Activated naive CD4-positive, alpha-beta T cell treated with anti-CD3 and anti-CD28 coated beads for 36 hours (primary cell): Measurements from ENCODE around the gene PLD5. TPM values are rescaled to one million over a fixed set of nuclear protein-coding genes. Genes with fewer than 3 reads are reported as not detected.
"Not testable (repeated sequence)": the region's sequence is repeated elsewhere in the genome, so short reads cannot be mapped to it uniquely, and the experiment has no call there.

Experiments
- CTCF ChIA-PET: fragments of 350-600 bp; sonication (Branson Sonifier 250); formaldehyde crosslinking; loops from one replicate; lab custom pipeline; 2021; ENCODE audit warnings: antibody characterized with exemption; lab: Charles Lee
- DNase-seq: peaks from one replicate; pipeline ENCODE4 v3.0.0-alpha.2; 2020
- H3K27ac Mint-ChIP-seq: one replicate; pipeline ENCODE4 v1.8.0; 2021; ENCODE audit warnings: mild to moderate bottlenecking, mixed read lengths
- H3K27me3 Mint-ChIP-seq: one replicate; pipeline ENCODE4 v1.8.0; 2021; ENCODE audit warnings: low read depth, mixed read lengths
- H3K36me3 Mint-ChIP-seq: one replicate; pipeline ENCODE4 v1.8.0; 2021; ENCODE audit warnings: low read depth, mixed read lengths
- H3K4me1 Mint-ChIP-seq: one replicate; pipeline ENCODE4 v1.8.0; 2021; ENCODE audit warnings: low read depth, mixed read lengths
- H3K4me3 Mint-ChIP-seq: one replicate; pipeline ENCODE4 v1.8.0; 2021; ENCODE audit warnings: mild to moderate bottlenecking, moderate library complexity, mixed read lengths
- H3K9me3 Mint-ChIP-seq: one replicate; pipeline ENCODE4 v1.8.0; 2021; ENCODE audit warnings: mixed read lengths
- intact Hi-C: fragments of 100-400 bp; cut with micrococcal nuclease; formaldehyde crosslinking; loops from one replicate; pipeline ENCODE4 v1.15.1; 2023
- total RNA-seq, 2 experiments: library from RNA; stranded (reverse); gene quantifications; one replicate each; pipeline ENCODE4 v1.2.3, GENCODE V29; 2021

Gene PLD5
- total RNA-seq, 2 experiments from 2014 or later = not detected

GRCh38 chr1:242212961-242213360 lies 311.5 kb downstream of the PLD5 start:
- H3K27ac Mint-ChIP-seq, intact Hi-C loops, DNase-seq, H3K9me3 Mint-ChIP-seq, H3K36me3 Mint-ChIP-seq, CTCF ChIA-PET, H3K4me3 Mint-ChIP-seq, H3K4me1 Mint-ChIP-seq: not testable (repeated sequence)
- H3K27me3 Mint-ChIP-seq = peaks cover 16% of the 10 kb centered on the region

GRCh38 chr1:242212401-242212800 lies 312.1 kb downstream of the PLD5 start:
- H3K27me3 Mint-ChIP-seq = peaks cover 17% of the 10 kb centered on the region
- no peaks in the 10 kb centered on the region for H3K4me1 Mint-ChIP-seq
- no peak overlapping the region for H3K4me3 Mint-ChIP-seq
- no peaks in the 10 kb centered on the region for H3K36me3 Mint-ChIP-seq
- intact Hi-C loops = no loop called here
- CTCF ChIA-PET = no interaction called here
- no peak overlapping the region for H3K27ac Mint-ChIP-seq
- peaks cover 9% of the 10 kb centered on the region for H3K9me3 Mint-ChIP-seq
- DNase-seq = no peak

- CTCF ChIA-PET = no interaction called here
- no peak overlapping the region for H3K4me3 Mint-ChIP-seq
- no peaks in the 10 kb centered on the region for H3K36me3 Mint-ChIP-seq
- no peak overlapping the region for H3K27ac Mint-ChIP-seq
- H3K9me3 Mint-ChIP-seq = peaks cover 4% of the 10 kb centered on the region
- intact Hi-C loops = no loop called here
- peaks cover 21% of the 10 kb centered on the region for H3K27me3 Mint-ChIP-seq
- no peaks in the 10 kb centered on the region for H3K4me1 Mint-ChIP-seq
- no peak for DNase-seq
These were observed 313.1 kb downstream of the PLD5 start for GRCh38 chr1:242211254-242212022.

GRCh38 chr1:242210316-242210715 lies 314.2 kb downstream of the PLD5 start:
- DNase-seq, H3K4me3 Mint-ChIP-seq, H3K4me1 Mint-ChIP-seq, intact Hi-C loops, H3K27ac Mint-ChIP-seq, H3K36me3 Mint-ChIP-seq, CTCF ChIA-PET, H3K9me3 Mint-ChIP-seq: not testable (repeated sequence)
- H3K27me3 Mint-ChIP-seq = peaks cover 21% of the 10 kb centered on the region

GRCh38 chr1:242209063-242209462 lies 315.4 kb downstream of the PLD5 start:
- Mint-ChIP-seq H3K27me3 (peaks cover 21% of the 10 kb centered on the region), H3K27ac (no peak overlapping the region), H3K9me3 (no peaks in the 10 kb centered on the region), H3K4me1 (no peaks in the 10 kb centered on the region), H3K4me3 (no peak overlapping the region), H3K36me3 (no peaks in the 10 kb centered on the region)
- DNase-seq = no peak
- intact Hi-C loops = no loop called here
- CTCF ChIA-PET = no interaction called here

GRCh38 chr1:242208021-242208420 lies 316.5 kb downstream of the PLD5 start:
- Mint-ChIP-seq H3K27me3 (peaks cover 18% of the 10 kb centered on the region), H3K9me3 (no peaks in the 10 kb centered on the region), H3K4me1 (no peaks in the 10 kb centered on the region), H3K27ac (no peak overlapping the region), H3K4me3 (no peak overlapping the region), H3K36me3 (no peaks in the 10 kb centered on the region)
- CTCF ChIA-PET = no interaction called here
- intact Hi-C loops = no loop called here
- DNase-seq = no peak

GRCh38 chr1:242206994-242207393 lies 317.5 kb downstream of the PLD5 start:
- no peak overlapping the region for H3K27ac Mint-ChIP-seq
- no peak overlapping the region for H3K4me3 Mint-ChIP-seq
- no peaks in the 10 kb centered on the region for H3K36me3 Mint-ChIP-seq
- H3K9me3 Mint-ChIP-seq = no peaks in the 10 kb centered on the region
- intact Hi-C loops = no loop called here
- H3K4me1 Mint-ChIP-seq = no peaks in the 10 kb centered on the region
- no peak for DNase-seq
- H3K27me3 Mint-ChIP-seq = peaks cover 13% of the 10 kb centered on the region
- CTCF ChIA-PET = no interaction called here

- Mint-ChIP-seq H3K4me1 (no peaks in the 10 kb centered on the region), H3K36me3 (no peaks in the 10 kb centered on the region), H3K27me3 (peaks cover 13% of the 10 kb centered on the region), H3K27ac (no peak overlapping the region), H3K4me3 (no peak overlapping the region), H3K9me3 (no peaks in the 10 kb centered on the region)
- CTCF ChIA-PET = no interaction called here
- no peak for DNase-seq
- intact Hi-C loops = no loop called here
These were observed 318.6 kb downstream of the PLD5 start for GRCh38 chr1:242205622-242206489.

- no peak overlapping the region for H3K4me3 Mint-ChIP-seq
- H3K27me3 Mint-ChIP-seq = peaks cover 5% of the 10 kb centered on the region
- no peaks in the 10 kb centered on the region for H3K9me3 Mint-ChIP-seq
- no peaks in the 10 kb centered on the region for H3K4me1 Mint-ChIP-seq
- no peak for DNase-seq
- H3K36me3 Mint-ChIP-seq = no peaks in the 10 kb centered on the region
- intact Hi-C loops = no loop called here
- CTCF ChIA-PET = no interaction called here
- no peak overlapping the region for H3K27ac Mint-ChIP-seq
These were observed 321.2 kb downstream of the PLD5 start for GRCh38 chr1:242203262-242203661.

GRCh38 chr1:242201090-242201489 lies 323.4 kb downstream of the PLD5 start:
- peaks cover 2% of the 10 kb centered on the region for H3K27me3 Mint-ChIP-seq
- no peak overlapping the region for H3K27ac Mint-ChIP-seq
- intact Hi-C loops = no loop called here
- CTCF ChIA-PET = no interaction called here
- no peaks in the 10 kb centered on the region for H3K9me3 Mint-ChIP-seq
- DNase-seq = no peak
- H3K4me3 Mint-ChIP-seq = no peak overlapping the region
- no peaks in the 10 kb centered on the region for H3K4me1 Mint-ChIP-seq
- no peaks in the 10 kb centered on the region for H3K36me3 Mint-ChIP-seq

GRCh38 chr1:242199776-242200458 lies 324.6 kb downstream of the PLD5 start:
- Mint-ChIP-seq H3K27me3 (peaks cover 2% of the 10 kb centered on the region), H3K27ac (no peak overlapping the region), H3K4me1 (no peaks in the 10 kb centered on the region), H3K4me3 (no peak overlapping the region), H3K9me3 (no peaks in the 10 kb centered on the region), H3K36me3 (no peaks in the 10 kb centered on the region)
- CTCF ChIA-PET = no interaction called here
- no peak for DNase-seq
- intact Hi-C loops = no loop called here

- H3K27me3 Mint-ChIP-seq = peaks cover 2% of the 10 kb centered on the region
- H3K4me3 Mint-ChIP-seq = no peak overlapping the region
- CTCF ChIA-PET = no interaction called here
- H3K27ac Mint-ChIP-seq = no peak overlapping the region
- no peaks in the 10 kb centered on the region for H3K36me3 Mint-ChIP-seq
- no peaks in the 10 kb centered on the region for H3K9me3 Mint-ChIP-seq
- no peaks in the 10 kb centered on the region for H3K4me1 Mint-ChIP-seq
- intact Hi-C loops = no loop called here
- DNase-seq = no peak
These were observed 326.3 kb downstream of the PLD5 start for GRCh38 chr1:242197907-242198820.
